ENCODE measurements around the gene SLC39A8. TPM values are rescaled to one million over a fixed set of nuclear protein-coding genes. Genes with fewer than 3 reads are reported as not detected.

The SLC39A8 gene
- polyA plus RNA-seq, 2 of the 4 experiments (the other 2 are of a cell fraction) = 14.1 to 20.4 TPM

GRCh38 chr4:102322736-102323135 lies 22.5 kb downstream of the SLC39A8 start:
- Histone ChIP-seq H3K9me3 (no peaks in the 10 kb centered on the region), H3K4me2 (no peak overlapping the region), H3K4me3 (no peak overlapping the region), H3K4me1 (0 out of 3 replicates have a peak, but pooled peaks cover 3% of the 10 kb centered on the region), H3K27ac (no peak overlapping the region)
- whole genome bisulfite sequencing (ENCODE audit: missing lambda C conversion rate) = 93% methylated on average over 2 of the region's 2 CpGs
- ChIA-PET POLR2A (no interaction called here), CTCF (interaction anchor here (1.9 kb wide), 1 partner anchor 23 kb away, joined by 6 read pairs; no protein-coding TSS in a partner anchor)
- no peak for DNase-seq (ENCODE audit: low read depth in 1 of 2, low spot score in 1 of 2)
- ATAC-seq = no peak
- TF ChIP-seq TFCP2L1 (CRISPR knock-in tag; IDR thresholded peaks at IDR 0.05) (no peak), EHMT2 (IDR thresholded peaks at IDR 0.05; ENCODE audit: low read depth) (no peak), HOXB13 (CRISPR knock-in tag; IDR thresholded peaks at IDR 0.05; ENCODE audit: low read depth) (no peak), RNF2 (IDR thresholded peaks at IDR 0.05; ENCODE audit: borderline replicate concordance, low read depth) (no peak), FOSL2 (IDR thresholded peaks at IDR 0.05) (no peak), FOSL2 (CRISPR knock-in tag; IDR thresholded peaks at IDR 0.05) (no peak), TP53 (CRISPR knock-in tag; IDR thresholded peaks at IDR 0.05) (no peak), HDAC2 (IDR thresholded peaks at IDR 0.05) (no peak), CEBPB (IDR thresholded peaks at IDR 0.05) (no peak), KDM5A (IDR thresholded peaks at IDR 0.05) (no peak), SREBF2 (IDR thresholded peaks at IDR 0.05) (no peak), MYC (IDR thresholded peaks at IDR 0.05; ENCODE audit: borderline replicate concordance, low read length) (no peak), EHF (CRISPR knock-in tag; IDR thresholded peaks at IDR 0.05) (no peak), E2F6 (IDR thresholded peaks at IDR 0.05; ENCODE audit: borderline replicate concordance, low read depth) (no peak), NFE2L2 (conservative IDR thresholded peaks at IDR 0.05; ENCODE audit: low read length) (no peak), HOXB5 (CRISPR knock-in tag; IDR thresholded peaks at IDR 0.05) (no peak), RARB (CRISPR knock-in tag; IDR thresholded peaks at IDR 0.05) (no peak)
- TF ChIP-seq, protein P1, sequence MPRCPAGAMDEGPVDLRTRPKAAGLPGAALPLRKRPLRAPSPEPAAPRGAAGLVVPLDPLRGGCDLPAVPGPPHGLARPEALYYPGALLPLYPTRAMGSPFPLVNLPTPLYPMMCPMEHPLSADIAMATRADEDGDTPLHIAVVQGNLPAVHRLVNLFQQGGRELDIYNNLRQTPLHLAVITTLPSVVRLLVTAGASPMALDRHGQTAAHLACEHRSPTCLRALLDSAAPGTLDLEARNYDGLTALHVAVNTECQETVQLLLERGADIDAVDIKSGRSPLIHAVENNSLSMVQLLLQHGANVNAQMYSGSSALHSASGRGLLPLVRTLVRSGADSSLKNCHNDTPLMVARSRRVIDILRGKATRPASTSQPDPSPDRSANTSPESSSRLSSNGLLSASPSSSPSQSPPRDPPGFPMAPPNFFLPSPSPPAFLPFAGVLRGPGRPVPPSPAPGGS (IDR thresholded peaks at IDR 0.05) = no peak
- TF ChIP-seq, protein P2, sequence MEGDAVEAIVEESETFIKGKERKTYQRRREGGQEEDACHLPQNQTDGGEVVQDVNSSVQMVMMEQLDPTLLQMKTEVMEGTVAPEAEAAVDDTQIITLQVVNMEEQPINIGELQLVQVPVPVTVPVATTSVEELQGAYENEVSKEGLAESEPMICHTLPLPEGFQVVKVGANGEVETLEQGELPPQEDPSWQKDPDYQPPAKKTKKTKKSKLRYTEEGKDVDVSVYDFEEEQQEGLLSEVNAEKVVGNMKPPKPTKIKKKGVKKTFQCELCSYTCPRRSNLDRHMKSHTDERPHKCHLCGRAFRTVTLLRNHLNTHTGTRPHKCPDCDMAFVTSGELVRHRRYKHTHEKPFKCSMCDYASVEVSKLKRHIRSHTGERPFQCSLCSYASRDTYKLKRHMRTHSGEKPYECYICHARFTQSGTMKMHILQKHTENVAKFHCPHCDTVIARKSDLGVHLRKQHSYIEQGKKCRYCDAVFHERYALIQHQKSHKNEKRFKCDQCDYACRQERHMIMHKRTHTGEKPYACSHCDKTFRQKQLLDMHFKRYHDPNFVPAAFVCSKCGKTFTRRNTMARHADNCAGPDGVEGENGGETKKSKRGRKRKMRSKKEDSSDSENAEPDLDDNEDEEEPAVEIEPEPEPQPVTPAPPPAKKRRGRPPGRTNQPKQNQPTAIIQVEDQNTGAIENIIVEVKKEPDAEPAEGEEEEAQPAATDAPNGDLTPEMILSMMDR (IDR thresholded peaks at IDR 0.05) = no peak
- no peak for FAIRE-seq

DNA sequence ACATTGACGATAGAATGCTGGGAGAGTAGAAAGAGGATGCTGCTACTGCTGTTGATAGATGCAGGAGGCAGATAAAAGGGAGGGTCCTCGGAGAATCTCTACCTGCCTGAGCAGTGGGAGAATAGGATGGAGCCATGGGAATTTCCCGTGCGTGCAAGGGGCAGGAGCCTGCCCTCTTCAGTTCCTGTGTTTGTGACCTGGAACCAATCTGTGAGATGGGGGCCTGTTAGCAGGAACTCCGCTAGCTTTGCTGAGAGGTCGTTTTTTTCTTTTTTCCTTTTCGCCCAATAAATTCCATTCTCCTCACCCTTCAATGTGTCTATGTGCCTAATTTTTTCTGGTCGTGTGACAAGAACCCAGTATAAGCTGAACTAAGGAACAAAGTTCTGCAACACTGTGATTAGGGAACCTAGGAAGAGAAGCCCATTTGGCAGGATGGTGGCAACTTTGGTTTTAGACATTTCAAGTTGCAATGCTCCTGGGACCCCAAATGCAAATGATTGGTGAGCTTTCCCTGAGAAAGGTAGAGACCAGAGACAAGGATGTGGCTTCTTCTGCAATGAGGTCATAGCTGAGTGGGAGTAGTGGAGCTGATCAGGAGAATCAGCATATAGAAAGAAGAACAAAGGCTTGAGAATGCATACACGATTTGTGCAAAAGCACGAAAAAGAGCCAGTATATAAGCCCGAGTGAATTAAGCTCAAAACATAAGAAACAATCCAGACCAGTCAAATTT lies 23.9 kb downstream of the SLC39A8 start:
- H3K4me1 ChIP-seq = no peaks in the 10 kb centered on the region
- DNase-seq (ENCODE audit: low read depth in 1 of 2, low spot score in 1 of 2) = no peak
- no peak for ATAC-seq
- H3K27ac ChIP-seq = no peak overlapping the region
- H3K4me3 ChIP-seq = no peak overlapping the region
- no peak overlapping the region for H3K4me2 ChIP-seq
- no peaks in the 10 kb centered on the region for H3K9me3 ChIP-seq
- CTCF ChIA-PET = interaction anchor here (1.9 kb wide), 1 partner anchor 22 kb away, joined by 6 read pairs; no protein-coding TSS in a partner anchor
- TF ChIP-seq ZNF302 (CRISPR knock-in tag; IDR thresholded peaks at IDR 0.05) = no peak
- TF ChIP-seq MAZ (IDR thresholded peaks at IDR 0.05; ENCODE audit: borderline replicate concordance, low read depth, low read length) = no peak
- TF ChIP-seq CEBPB (IDR thresholded peaks at IDR 0.05) = no peak
- TF ChIP-seq, protein P2 (IDR thresholded peaks at IDR 0.05) = no peak
- TF ChIP-seq ESRRA (IDR thresholded peaks at IDR 0.05; ENCODE audit: borderline replicate concordance, low read length) = no peak
- TF ChIP-seq MAX (IDR thresholded peaks at IDR 0.05) = no peak
- no peak for TF ChIP-seq FOXS1 (CRISPR knock-in tag; IDR thresholded peaks at IDR 0.05)
- TF ChIP-seq PBX3 (IDR thresholded peaks at IDR 0.05) = no peak
- 81% methylated on average over 11 of the region's 11 CpGs for WGBS (ENCODE audit: missing lambda C conversion rate)
- no peak for FAIRE-seq
- POLR2A ChIA-PET = no interaction called here
